Uterus (tissue), 2 donors: ENCODE data around the gene PIH1D1.

Experiments
- POLR2A ChIP-seq, 2 donors: fragments of 450-650 bp; IDR thresholded peaks; one replicate each; pipeline ENCODE4 v1.6.1; 2016; ENCODE audit warnings: antibody characterized with exemption in 2 of 2, mild to moderate bottlenecking in 1 of 2, moderate library complexity in 1 of 2
- TF ChIP-seq, protein P1 (sequence below), 4 experiments: fragments of 200-600 bp in 2 of 4; fragments of 450-650 bp in 2 of 4; sonication (generic) in 2 of 4; IDR thresholded peaks; one replicate each; pipeline ENCODE4 v1.5.1; 2016 to 2019; ENCODE audit warnings: antibody characterized with exemption in 4 of 4, mild to moderate bottlenecking in 2 of 4, moderate library complexity in 1 of 4

DNA sequence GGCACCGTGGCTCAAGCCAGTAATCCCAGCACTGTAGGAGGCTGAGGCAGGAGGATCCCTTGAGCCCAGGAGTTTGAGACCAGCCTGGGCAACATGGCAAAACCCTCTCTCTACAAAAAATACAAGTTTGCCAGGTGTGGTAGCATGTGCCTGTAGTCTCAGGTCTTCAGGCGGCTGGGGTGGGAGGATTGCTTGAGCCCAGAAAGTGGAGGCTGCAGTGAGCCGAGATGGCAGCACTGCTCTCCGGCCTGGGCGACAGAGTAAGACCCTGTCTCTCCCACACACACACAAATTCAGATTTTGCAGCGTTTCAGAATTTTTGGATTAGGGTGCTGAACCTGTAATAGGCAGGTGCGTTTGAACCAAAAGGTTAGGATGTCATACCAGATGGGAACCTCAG, 46.9 kb upstream of the PIH1D1 start:
- TF ChIP-seq, protein P1, sequence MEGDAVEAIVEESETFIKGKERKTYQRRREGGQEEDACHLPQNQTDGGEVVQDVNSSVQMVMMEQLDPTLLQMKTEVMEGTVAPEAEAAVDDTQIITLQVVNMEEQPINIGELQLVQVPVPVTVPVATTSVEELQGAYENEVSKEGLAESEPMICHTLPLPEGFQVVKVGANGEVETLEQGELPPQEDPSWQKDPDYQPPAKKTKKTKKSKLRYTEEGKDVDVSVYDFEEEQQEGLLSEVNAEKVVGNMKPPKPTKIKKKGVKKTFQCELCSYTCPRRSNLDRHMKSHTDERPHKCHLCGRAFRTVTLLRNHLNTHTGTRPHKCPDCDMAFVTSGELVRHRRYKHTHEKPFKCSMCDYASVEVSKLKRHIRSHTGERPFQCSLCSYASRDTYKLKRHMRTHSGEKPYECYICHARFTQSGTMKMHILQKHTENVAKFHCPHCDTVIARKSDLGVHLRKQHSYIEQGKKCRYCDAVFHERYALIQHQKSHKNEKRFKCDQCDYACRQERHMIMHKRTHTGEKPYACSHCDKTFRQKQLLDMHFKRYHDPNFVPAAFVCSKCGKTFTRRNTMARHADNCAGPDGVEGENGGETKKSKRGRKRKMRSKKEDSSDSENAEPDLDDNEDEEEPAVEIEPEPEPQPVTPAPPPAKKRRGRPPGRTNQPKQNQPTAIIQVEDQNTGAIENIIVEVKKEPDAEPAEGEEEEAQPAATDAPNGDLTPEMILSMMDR (IDR thresholded peaks at IDR 0.05) = no peak
- no peak for TF ChIP-seq POLR2A (IDR thresholded peaks at IDR 0.05)
